Activated gamma-delta T cell treated with Interleukin-2 at 50 U/mL for 16 hours (primary cell): ENCODE data around the gene KIF19.
A peak's percentile ranks its signal among the peaks of the same experiment; 100 is the strongest.

Experiments used
- DNase-seq: peaks from one replicate; pipeline ENCODE4 v3.0.0-alpha.2; 2020

KIF19 gene

DNA sequence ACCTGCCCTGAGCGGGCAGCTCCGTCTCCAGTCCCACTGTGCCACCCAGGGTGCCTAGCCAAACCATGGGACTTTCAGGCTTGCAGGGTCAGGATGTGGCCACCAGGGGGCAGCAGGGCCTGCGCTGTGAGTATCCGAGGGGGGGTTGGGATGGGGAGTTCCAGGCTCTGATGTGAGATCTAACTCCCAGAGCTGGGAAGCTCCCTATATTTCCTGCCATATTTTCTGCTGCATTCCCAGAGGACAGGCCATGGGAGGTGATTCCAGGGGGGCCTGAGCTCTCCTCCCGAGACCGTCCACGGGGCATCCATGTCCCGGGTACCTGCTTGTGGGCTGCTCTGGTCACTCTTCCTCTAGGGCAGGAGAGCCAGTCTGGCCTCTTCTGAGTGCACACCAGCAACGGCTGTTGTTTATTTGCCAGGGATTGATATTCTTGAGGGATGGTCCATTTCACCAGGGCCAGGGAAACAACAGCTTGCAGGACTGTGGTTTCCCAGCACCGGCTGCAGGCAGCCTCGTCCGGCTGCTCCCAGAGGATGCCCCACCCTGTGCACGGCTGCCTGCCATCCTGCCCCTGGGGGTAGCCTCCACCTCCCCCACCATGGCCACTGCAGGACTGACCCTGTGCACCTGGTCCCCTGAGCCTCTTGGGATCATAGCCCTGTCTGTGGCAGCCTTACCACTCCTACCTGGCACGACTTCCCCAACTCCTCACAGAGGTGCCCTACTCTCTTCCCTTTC is 42.5 kb downstream of the KIF19 start:
- DNase-seq = peak; percentile 74

DNA sequence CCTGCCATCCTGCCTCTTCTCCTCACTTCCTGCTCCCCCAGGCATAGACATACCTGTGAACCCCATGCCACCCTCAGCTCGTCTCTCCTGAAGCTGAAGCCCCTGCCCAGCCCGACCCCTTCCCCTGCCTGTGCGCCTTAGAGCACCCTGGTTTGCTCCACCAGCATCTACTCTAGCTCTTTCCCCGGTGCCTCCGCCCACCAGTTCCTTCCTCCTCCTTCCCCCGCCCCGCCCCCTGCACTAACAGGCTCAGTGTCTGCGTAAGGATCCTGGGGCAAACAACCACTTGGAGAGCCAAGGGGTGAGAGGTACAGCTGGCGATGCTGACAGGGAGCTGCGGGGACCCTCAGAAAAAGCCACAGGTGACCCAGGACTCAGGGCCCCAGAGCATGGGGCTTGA is 43.2 kb downstream of the KIF19 start:
- DNase-seq = peak; percentile 66

DNA sequence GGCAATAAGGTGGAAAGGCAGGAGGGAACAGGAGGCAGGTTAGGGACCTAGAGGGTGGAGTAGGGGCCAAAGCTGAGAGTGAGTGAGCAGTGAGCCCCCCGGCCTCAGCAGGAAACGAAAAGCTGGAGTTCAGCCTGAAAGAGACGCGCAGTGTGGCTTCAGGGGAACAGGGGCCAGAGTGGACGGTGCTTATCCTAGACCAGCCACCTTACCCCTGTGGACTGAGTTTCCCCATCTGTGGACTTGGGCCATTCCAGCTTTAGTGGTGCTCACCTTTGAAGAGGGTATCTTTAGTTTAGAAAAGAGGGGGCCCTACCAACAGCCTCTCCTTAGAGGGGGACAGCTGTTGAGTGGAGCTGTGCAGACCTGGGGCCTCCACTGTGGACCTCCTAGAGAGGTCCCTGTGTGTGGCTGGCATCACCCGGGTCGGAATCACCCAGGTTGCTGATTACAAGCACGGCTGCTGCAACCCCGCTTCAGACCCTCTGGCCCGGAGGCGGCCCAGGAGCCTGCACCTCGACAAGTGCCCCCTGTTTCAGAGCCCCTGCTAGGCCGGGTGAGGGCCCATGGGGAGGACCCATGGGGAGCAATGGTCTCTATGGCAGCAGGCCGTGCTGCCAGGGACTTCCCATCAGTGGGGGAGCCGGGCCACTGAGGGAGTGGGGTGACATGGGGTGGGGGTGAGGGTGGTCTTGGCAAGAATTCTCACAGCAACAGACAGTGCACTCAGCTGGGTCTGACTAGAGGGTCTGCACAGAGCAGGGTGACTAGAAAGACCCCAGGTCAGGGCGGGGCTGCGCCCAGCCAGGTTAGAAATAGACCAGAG is 43.9 kb downstream of the KIF19 start:
- no peak for DNase-seq

DNA sequence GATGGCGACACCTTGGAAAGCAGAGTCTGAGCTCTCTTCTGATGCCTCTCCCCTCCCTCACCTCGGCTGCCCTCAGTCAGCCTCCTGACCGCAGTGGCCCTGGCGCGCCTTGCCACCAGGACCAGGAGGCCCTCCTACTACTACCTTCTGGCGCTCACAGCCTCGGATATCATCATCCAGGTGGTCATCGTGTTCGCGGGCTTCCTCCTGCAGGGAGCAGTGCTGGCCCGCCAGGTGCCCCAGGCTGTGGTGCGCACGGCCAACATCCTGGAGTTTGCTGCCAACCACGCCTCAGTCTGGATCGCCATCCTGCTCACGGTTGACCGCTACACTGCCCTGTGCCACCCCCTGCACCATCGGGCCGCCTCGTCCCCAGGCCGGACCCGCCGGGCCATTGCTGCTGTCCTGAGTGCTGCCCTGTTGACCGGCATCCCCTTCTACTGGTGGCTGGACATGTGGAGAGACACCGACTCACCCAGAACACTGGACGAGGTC is 45.7 kb downstream of the KIF19 start:
- no peak for DNase-seq

DNA sequence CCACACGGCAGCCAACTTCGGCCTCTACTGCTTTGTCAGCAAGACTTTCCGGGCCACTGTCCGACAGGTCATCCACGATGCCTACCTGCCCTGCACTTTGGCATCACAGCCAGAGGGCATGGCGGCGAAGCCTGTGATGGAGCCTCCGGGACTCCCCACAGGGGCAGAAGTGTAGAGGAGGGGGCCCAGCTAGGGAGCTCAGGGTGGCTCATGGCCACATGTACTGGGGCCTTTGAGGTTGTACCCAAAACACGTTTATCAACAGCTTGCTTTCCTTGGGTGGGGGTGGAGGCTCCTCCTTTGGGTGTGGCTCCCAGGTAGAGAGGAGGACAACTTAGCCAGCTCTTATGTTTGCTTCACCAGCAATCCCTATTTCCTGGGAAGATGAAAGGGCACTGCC is 46.4 kb downstream of the KIF19 start:
- no peak for DNase-seq

DNA sequence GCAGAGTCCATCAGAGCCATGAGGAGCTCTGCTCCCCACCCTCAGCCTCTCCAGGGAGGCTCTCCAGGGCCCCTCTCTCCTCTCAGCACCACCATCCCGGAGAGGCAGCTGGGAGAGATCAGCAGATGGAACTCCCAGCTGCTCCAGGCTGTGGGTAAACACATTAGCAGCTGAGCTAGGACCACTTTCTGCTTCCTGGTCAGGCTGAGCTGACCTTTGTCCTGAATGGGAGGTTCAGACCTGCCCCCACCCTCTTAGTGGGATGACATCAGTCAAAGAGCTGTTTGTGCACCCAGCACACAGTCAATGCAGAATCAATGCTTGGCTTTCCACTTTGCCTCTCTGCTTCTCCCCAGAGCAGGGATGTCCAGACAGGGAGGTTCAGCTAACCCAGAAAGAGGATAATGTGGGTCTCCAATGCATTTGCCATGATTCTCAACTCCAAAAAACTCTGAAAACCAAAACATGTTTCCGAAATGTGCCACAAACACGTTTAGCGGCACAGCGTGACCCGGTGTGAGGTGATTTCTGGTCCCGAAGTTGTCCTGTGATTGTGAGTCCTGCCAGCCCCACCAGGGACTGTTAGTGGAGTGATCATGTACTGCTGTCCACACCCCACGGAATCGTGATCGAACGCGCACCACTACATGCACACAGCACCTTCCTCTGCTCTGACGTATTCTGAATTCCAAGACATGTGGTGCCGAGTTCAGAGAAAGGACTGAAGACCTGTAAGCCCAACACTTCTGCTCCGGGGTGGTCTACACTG is 48.0 kb downstream of the KIF19 start:
- no peak for DNase-seq

DNA sequence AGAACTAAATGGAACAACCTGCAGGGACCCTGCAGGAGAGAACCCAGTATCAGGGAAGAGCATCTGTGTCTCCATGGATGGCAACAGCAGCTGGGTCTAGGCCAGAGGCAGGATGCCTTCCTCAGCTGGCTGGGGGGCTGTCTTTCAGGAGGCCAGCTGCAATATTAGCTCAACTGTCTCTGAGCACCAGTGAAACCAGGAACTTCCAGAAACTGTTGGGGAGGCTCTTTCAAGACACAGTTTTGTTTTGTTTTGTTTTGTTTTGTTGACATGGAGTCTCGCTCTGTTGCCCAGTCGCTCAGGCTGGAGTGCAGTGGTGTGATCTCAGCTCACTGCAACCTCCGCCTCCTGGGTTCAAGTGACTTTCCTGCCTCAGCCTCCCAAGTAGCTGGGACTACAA is 48.8 kb downstream of the KIF19 start:
- DNase-seq = no peak

DNA sequence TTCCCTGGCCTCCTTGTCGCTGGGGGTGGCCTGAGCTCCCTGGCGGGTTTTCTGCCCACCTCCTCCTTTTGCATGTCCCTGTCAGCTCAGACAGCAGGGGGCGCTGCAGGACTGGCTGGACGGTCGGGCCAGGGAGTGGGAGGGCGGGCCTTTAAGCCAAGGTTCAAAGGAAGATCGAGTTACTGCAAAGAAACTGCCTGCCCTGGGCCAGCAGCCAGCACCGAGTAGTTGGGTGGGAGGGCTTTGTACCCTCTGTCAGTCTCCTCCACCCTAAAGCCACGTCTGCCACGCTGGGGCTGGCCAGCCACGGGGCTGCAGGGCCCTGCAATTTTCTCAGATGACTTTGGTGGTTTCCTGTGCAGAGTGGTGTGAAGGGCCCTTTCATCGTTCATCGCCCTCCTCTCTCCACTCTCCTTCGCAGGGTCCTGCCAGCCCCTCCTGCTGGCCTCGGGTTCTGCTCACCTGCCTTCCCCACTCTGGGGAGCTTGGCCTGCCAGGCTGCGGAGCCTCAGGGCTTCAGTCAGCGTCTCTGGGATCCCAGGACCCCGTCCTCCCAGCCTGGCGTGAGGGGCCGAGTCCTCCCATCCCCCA is 53.6 kb downstream of the KIF19 start:
- peak; percentile 95 for DNase-seq

DNA sequence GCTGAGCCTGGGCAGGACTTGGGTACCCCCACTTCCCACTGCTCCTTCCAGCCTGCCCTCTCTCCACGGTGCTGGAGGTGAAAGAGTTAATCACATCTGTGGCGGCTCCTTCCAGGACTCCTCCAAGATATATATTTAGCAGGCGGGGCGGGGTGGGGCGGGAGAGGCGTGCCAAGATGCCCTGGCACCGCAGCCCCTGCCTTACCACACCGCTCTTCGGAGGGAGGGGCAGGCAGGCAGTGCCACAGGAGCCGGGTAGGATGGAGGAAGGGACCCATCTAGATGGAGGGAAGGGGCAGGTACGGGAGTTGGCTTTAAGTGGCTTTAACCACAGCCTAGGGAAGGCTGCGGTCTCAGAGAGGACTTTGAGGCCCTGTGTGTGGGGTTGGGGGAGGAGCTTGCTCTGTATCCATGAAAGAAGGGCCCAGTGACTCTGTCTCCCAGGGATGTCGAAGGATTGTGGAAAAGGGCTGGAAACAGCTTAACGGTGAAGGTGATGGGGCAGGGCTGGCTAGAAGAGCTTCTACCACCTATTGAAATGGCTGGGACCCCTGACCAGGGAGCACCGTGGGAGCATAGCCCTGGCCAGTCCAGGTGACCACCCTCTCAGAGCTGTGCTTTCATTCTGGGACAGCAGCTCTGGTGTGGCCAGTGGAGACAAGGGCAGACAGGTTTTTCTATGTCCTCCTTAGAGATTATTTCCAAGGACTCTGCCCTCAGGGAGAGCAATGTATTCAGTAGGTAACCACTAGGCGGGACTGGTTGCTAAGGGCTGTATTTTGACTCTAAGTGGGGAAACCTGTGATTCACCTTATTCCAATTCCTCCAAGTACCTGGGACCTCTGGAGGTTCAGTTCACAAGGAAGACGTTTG is 54.3 kb downstream of the KIF19 start:
- no peak for DNase-seq

DNA sequence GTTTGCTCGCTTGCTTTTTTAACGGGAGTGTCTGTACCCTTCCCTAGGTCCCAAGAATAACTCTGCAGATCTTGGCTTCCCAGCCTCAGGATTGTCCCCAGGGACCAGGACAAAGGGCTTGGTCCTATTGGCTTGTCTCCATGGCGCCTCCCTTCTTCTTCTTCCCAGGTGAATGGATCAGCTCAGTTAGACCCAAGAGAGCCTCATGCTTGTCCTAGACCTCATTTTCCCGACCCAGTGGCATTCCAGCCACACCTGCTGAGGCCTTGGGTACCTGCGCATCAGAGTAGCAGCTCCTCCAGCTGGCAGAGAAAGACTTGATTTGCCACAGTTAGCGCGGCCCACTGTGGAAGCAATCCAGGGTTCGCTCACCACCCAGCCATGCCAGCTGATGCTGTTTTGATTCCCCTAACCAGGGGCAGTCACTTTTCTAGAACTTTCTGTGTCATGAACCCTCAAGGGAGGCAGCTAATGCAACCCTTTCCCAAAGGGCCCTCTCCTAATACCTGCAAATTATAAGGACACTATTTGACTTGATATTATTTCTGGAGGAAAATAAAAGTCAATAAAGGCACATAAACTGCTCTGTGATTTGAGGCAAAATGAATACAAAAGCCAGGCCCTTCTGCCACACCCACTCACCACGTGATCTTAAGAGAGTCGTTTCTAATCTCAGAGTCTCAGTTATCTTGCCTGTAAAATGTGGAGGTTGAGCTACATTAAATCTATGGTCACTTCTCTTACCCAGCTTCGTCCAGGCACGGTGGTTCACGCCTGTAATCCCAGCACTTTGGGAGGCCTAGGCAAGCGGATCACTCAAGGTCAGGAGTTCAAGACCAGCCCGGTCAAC is 55.2 kb downstream of the KIF19 start:
- DNase-seq = no peak

DNA sequence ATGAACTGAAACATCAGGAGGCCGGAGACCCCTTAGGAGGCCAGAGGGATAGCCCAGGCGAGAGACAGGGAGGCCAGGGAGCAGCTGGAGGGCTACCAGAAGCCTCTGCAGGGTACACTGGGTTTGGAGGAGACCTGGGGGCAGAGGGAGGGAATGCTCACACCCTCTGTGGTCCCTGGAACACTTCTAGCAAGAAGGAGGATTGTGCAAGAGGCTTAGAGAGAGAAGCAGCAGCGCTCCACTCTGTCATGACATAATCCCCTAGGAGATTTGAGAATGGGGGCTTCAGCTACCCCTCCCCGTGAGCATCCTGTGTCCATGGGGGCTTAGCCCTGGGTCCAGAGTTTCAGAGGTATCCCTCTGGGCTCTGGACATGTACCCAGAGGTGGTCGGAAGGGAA is 57.1 kb downstream of the KIF19 start:
- no peak for DNase-seq

DNA sequence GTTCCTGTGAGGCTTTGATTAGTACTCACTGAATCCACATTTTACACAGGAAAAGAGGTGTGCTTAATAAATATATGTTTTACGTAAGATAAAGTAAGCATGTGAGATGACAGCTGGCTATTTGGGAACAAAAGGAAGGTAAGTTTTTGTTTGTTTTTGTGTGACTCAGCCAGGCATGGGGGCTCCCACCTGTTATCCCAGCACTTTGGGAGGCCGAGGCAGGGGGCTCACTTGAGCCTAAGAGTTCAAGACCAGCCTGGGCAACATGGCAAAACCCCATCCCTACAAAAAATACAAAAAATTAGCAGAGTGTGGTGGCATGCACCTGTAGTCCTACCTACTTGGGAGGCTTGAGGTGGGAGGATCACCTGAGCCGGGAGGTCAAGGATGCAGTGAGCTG is 59.2 kb downstream of the KIF19 start:
- DNase-seq = no peak

DNA sequence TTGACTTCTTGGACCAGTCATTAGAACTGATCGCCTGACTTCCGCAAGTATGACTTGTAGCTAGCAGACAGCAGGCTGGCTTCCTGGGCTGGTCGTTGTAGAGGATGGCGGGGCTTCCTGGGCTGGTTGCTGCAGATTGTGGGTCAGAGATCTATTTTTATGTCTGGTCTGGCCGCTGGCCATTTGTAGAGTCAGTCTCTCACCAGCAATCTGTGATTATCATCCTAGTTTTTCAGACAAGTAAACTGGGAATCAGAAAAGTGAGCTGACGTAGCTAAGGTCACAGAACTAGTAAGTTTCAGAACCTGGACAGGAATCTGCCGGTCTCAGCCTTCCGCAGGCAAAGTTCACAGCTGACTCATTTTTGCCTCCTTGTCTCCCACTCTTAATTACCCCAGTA is 60.4 kb downstream of the KIF19 start:
- DNase-seq = no peak

DNA sequence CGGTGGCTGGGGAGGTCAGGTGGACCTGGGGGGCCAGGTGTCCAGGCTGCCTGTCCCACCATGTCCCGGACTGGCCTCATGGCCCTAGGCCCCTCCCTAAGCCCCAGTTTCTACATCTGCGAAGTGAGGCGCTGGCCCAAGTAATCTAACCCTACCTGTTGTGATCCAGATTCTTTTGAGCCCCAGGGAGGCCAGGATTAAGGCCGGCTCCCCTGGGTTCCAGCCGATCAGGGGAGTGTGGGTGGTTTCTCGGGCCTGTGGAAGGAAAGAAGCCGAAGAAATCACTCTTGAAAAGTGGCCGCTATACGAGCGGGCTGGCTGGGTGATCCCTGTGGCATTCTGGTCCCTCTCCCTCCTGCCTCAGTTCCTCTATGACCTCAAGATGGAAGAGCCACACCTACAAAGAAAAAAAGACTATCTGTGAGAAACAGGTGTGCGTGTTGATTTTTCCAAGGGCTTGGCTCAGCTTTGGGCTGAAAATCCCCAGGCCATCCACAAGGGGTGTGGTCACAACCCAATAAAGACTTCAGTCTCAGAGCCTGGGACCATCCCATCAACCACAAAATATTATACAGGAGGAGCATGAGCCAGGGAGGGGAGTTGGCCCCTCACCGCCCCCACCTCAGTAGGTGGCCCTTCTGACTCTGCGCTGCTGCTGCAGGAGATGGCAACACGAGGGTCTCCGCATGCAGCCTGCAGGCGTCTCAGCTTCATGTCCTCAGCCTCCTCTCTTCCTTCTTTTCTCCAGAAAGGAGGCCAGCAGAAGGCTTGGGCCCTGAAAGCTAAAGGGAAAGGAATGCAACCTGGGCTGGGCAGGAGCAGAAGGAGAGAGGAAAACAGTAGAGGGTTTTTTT is 61.6 kb downstream of the KIF19 start:
- DNase-seq = no peak

DNA sequence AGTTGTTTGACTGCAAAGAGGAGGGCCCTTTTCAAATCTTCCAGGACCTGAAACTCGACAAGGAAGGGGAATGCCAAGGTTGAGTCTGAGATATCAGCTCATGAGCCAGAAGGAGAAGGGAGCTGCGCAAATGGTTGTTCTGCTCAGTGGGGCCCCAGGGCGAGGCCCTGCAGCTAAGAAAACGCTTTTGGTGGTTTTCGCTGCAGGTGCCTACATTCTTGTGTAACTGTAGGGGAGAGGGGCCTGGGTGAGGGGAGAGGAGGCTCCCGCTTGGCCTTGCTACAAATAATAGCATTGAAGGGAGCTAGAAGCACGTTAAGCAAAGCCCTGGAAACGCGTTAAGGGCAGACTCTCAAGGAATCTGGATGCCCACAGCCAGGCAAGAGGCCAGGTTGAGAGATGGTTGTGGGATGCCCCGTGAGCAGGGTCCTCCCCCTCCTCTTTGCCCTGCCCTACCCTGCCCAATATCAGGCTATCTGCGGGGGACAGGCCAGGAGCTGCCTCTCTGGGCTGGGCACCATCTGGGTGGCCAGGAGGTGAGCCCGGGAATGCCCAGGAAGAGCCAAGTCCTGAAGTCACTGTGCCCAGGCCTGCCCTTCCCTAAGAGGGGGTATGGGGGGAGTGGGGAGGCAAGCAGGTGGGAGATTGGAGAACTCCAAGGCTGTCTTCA is 63.2 kb downstream of the KIF19 start:
- DNase-seq = no peak

DNA sequence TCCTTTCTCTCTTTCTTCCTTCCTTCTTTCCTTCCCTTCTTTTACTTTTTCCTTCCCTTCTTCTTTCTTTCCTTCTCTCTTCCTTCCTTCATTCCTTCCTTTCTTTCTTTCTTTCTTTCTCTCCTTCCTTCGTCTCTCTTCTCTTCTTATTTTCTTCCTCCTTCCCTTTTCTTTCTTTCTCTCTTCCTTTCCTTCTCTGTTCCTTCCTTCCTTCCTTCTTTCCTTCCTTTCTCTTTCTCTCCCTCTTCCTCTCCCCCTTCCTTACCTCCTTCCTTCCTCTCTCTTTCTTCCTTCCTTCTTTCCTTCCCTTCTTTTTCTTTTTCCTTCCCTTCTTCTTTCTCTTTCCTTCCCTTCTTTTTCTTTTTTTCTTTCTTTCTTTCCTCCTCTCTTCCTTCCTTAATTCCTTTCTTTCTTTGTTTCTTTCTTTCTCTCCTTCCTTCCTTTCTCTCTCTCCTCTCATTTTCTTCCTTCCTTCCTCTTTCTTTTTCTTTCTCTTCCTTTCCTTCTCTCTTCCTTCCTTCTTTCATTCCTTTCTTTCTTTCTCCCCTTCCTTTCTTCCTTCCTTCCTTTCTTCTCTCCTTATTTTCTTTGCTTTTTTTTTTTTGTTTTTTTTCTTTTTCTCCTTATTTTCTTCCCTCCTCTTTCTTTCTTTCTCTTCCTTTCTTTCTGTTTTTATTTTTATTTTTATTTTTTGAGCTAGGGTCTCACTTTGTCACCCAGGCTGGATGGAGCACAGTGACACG is 64.1 kb downstream of the KIF19 start:
- no peak for DNase-seq

DNA sequence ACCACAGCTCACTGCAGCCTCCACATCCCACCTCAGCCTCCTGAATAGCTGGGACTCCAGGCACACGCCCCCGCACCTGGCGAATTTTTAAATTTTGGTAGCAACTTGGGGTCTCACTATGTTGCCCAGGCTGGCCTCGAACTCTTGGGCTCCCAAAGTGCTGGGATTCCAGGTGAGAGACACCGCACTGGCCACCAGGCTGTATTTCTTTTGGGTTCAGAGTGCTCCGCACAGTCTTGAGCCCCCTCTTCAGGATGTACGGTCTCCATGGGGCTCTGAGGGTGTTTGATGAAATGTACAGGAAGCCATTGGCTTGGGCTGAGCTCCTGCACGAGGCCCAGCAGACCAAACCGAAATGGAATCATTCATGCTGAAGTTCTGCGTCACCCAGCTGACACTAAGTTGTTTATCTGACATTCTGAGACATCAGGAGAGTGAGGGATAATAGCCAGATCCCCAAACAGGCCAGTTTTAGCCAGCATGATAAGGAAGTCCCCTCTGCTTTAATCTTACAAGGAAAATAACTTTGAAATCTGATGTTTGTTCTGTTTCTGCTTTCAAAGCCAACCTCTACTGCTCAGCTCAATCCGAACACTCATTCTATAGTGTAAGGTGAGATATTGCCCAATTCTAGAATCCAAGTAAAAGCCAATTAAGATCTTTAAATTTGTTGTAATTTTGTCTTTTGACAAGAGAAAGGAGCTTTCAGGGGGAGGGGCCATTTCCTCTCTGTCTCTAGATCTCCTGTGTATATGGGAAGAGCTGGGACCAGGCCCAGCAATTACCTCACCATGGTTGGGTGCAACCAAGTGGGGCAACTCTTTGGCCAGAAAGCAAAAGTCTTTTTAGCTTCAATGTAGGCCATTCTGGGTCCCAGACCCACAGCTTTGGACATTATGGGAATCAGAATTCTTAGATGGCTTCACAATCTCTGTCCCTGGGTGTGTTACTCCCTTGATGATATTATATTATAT is 64.9 kb downstream of the KIF19 start:
- no peak for DNase-seq

DNA sequence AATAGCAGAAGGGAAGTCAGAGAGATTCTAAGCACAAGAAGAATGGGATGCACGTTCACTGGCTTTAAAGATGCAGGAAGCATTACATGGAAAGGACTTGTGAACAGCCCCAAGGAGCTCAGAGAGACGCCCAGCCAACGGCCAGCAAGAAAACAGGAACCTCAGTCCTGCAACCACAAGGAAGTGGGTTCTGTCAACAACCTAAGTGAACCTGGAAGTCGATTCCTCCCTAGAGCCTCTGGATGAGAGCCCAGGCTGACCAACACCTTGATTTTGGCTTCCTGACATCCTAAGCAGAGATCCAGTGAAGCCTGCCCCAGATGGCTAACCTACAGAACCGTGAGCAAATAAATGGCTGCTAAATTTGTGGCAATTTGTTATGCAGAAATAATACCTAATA is 65.7 kb downstream of the KIF19 start:
- DNase-seq = no peak
